ENCODE measurements around the gene ASTN2.
"Not testable (repeated sequence)": the region's sequence is repeated elsewhere in the genome, so short reads cannot be mapped to it uniquely, and the experiment has no call there.

Gene ASTN2

DNA sequence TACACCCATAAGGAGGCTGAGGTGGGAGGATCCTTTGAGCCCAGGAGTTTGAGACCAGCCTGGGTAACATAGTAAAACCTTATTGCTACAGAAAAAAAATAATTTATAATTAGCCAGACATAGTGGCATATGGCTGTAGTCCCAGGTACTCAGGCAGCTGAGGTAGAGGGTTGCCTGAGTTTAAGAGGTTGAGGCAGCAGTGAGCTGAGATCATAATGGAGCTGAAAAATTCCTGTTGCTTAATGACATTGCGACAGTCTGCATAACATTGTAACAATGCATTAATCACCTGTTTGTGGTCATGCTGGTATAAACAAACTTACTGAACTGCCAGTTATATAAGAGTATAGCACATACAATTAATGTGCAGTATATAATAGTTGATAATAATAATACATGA is 513.6 kb downstream of the ASTN2 start:
- no peak for DNase-seq

DNA sequence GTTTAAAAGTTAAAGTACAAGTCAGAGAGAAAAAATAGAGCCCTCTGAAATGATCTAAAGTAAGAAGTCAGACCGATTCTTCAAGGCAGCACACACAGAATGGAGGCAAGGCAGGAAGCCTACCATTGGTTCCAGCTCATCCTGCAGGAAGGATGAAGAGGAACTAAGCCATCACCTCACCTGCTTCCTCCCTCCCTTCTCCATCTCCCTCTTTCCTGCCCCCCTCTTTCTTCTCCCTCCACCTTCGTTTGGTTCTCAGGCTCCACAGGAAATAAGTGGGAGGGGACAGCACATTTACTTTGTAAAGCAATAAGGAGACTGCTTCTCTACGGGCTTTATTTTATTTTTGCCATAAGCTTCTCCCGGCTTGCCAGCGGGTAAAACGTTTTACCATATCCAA is 514.3 kb downstream of the ASTN2 start:
- DNase-seq, result no peak

GRCh38 chr9:116900007-116900367 is 514.9 kb downstream of the ASTN2 start:
- DNase-seq, result no peak

GRCh38 chr9:116899337-116900006 is 515.4 kb downstream of the ASTN2 start:
- DNase-seq, result no peak

DNA sequence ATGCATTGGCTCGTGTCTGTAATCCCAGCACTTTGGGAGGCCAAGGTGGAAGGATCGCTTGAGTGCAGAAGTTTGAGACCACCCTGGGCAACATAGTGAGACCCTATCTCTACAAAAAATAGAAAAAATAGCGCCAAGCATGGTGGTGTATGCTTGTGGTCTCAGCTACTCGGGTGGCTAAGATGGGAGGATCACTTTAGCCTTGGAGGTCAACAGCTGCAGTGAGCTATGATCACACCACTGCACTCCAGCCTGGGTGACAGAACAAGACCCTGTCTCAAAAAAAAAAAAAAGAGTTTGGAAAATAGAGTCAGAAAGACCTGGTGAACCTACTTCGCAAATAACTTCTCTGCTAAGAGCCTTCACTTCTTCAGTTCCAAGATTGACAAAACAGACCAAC is 516.7 kb downstream of the ASTN2 start:
- not testable (repeated sequence) for DNase-seq

DNA sequence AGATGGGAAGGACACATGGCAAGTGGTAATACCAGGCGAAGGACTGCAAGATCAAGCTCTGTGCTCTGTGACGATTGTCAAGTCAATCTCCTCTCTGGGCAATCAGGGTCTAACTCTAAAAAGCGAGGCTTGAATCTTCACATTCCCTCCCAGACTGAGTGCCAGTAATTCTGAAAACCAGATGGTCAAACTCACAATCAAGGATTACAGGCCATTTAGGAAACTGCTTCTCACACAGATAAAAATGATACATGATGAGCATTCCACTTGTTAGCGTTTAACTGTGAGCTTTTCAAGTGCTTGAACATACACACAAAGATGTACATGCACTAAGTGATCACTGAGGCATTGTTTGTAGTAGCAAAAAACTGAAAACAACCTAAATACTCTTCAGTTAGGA is 517.7 kb downstream of the ASTN2 start:
- no peak for DNase-seq

- DNase-seq, result no peak
These were observed 518.9 kb downstream of the ASTN2 start for GRCh38 chr9:116895961-116896360.

GRCh38 chr9:116891424-116891823 is 523.4 kb downstream of the ASTN2 start:
- no peak for DNase-seq

GRCh38 chr9:116888476-116888875 is 526.4 kb downstream of the ASTN2 start:
- not testable (repeated sequence) for DNase-seq

GRCh38 chr9:116888066-116888465 is 526.8 kb downstream of the ASTN2 start:
- DNase-seq, result no peak

DNA sequence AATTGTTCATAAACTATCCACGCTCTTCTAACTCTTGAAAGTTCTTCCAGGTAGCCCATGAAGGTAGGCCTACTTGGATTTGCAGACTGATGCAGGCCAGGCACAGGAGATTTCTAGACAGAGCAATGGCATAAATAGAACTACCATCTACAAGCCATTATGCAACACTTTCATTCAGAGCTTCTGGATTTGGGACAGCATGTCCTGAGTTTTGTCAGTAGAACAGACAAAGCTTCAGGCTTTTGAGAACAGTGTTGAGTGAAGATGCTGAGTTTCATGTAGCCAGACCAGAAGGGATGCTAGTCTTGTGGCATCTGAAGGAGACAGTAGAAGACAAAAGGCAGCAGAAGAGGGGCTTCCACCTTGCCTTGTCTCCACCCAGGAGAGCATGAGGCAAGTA is 531.2 kb downstream of the ASTN2 start:
- DNase-seq, result no peak

- no peak for DNase-seq
These were observed 537.8 kb downstream of the ASTN2 start for GRCh38 chr9:116877072-116877471.

DNA sequence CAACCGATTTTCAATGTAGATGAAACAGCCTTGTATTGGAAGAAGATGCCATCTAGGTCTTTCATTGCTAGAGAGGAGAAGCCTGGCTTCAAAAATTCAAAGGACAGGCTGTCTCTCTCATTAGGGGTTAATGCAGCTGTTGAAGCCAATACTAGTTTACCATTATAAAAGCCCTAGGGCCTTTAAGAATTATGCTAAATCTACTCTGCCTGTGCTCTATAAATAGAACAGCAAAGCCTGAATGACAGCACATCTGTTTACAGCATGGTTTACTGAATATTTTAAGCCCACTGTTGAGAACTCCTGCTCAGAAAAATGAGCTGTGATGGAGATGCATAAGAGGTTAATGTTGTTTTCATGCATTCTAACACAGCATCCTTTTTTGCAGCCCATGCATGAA is 539.3 kb downstream of the ASTN2 start:
- DNase-seq, result no peak

DNA sequence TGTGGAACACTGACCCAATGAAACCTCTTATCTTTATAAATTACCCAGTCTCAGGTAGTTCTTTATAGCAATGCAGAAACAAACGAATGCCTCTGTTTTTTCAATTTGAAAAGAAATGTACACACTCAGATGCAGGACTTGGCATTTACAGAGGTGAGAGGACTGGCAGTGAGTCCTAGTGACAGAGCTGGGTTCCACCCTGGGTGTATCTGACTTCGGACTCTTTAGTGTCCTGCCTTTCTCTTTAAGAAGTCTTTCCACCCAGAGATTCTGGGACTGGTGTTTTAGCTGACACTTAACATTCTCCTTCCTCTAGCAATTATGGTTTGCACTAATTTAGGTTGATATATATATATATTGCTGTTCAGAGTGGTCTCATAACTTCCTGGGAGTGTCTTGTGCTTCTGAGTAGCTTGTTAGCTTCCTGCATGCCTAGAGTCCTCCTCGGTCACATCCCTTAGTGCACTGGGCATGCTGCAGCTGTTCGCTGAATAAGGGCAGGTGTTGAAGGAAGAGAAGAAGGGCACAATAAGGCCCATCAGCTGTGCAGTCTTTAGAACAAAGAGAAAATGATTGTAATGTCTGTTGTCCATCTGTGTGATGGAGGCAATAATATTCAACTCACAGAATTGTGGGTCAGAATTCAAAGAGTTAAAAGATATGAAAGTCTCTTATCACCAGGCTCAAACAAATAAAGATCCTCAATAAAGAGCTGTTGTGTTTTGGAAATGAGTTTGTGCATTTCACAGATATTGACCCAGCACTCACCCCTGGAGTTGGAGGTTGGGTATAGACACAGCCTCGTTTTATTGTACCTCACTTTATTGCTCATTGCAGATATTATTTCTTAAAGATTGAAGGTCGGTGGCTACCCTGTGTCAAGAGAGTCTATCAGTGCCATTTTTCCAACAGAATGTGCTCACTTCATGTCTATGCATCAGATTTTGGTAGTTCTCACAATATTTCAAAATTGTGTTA is 540.6 kb downstream of the ASTN2 start:
- DNase-seq, result no peak

DNA sequence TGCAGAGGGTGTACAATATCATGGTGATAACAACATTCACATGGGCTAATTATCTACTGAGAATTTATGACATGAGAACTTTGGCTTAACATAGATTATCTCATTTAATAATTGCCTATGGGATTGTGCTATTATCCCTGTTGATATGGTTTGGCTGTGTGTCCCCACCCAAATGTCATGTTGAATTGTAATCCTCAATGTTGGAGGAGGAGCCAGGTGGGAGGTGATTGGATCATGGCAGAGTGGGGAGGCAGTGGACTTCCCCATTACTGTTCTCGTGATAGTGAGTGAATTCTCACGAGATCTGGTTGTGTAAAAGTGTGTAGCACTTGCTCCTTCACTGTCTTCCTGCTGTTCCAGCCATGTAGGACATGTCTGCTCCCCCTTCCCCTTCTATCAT is 541.4 kb downstream of the ASTN2 start:
- DNase-seq, result no peak

GRCh38 chr9:116870566-116870965 is 544.3 kb downstream of the ASTN2 start:
- DNase-seq, result no peak

GRCh38 chr9:116868201-116868600 is 546.7 kb downstream of the ASTN2 start:
- no peak for DNase-seq

- DNase-seq, result no peak
These were observed 553.5 kb downstream of the ASTN2 start for GRCh38 chr9:116861321-116861720.

GRCh38 chr9:116860509-116861120 is 554.2 kb downstream of the ASTN2 start:
- no peak for DNase-seq

DNA sequence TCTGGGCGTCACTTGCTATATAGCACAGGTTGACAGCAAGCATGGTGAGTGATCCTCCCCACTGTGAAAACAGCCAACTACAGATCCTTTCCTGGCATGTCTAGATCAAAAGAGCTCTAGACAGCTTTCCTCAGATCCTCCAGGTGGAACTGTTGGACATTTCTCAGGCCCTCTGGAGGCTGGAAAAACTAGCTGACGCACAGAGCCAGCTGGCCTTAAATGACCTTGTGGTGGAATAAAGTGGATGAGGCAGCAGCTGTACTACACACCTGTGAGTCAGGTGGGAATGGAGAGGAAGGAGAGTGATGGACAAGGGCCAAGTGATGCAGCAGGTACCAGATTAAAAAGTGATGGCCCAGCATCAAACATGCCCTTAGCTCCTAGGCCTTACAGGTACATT is 555.1 kb downstream of the ASTN2 start:
- DNase-seq, result no peak

DNA sequence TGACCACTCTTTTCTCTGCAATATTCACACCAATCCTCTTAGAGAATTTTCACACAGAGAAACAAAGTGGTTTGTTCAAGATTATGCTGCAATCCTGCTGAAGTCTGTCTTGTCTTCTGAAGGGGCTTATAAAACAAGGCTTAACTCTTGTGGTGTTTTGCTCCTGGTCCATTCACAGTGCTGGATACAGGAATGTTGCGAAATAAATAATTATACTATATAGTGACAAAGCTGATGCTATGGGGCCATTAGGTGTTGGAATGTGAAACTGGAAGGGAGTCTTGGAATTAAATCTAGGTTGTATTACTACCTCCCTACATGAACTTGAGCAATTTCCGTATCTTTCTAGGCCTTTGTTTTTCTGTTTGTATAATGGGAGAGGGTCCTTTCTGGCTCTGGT is 557.5 kb downstream of the ASTN2 start:
- DNase-seq, result no peak

DNA sequence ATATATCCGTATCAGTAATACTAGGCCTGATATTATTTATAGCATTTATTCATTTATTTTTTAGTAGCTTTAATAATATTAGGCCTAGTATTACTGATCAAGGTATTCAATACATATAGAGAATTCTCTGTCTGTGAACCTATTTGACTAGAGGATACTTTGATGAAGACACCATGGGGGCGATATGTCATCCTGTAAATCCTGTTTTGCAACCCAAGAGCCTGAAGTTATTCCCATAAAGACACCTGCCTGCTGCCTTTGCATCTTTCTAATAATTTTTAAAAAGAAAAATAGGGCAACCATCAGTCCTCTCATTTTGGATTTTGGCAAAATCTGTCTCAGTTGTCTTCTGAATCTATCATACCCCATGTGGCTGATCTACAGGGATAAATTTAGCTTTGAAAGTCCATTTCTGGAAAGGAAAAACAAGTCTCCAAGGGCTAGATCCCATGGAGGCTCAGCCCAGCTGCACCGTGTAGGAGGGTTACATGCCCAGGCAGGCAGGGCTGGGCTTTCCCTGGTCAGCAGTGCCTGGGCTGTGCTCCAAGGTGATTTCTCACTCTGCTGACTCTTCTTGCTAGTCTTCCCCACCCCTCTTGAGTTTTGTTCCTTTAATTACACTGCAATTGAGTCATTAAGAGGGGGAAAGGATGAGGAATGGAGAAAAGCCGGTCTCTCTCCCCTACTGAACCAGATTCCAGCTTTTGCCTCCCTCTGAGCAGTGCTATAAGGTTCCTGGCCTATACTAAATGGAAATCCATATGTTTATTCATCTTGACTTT is 558.8 kb downstream of the ASTN2 start:
- no peak for DNase-seq

- DNase-seq, result no peak
These were observed 565.1 kb downstream of the ASTN2 start for GRCh38 chr9:116849721-116850120.

All from NCI-H526 treated with DMSO at 0.1 percent for 48 hours (cell line).